HEK293 (cell line): ENCODE results near the gene BCAS3.

Experiments used
- CTCF ChIA-PET: fragments of 350-600 bp; formaldehyde crosslinking; extraction: SDS; loops from one replicate; lab custom pipeline; 2021; ENCODE audit warnings: antibody characterized with exemption; lab: Yijun Ruan, JAX
- POLR2A ChIA-PET: fragments of 300-600 bp; formaldehyde crosslinking; extraction: SDS; loops from one replicate; lab custom pipeline; 2020; ENCODE audit warnings: antibody characterized with exemption, inconsistent platforms; lab: Yijun Ruan, JAX
- H3K27ac ChIP-seq: fragments of 200-500 bp; sonication (Bioruptor generic); 2 replicates; pipeline ENCODE4 v1.5.1; 2014; ENCODE audit warnings: low read depth, low read length, control low read depth, inconsistent platforms; ENCODE audit errors: extremely low read depth
- H3K36me3 ChIP-seq, 2 experiments: fragments of 200-500 bp in 1 of 2; sonication (Bioruptor generic) in 1 of 2; 1 replicate in 1 of 2; 2 replicates in 1 of 2; pipeline ENCODE4 v1.5.1; 2014 to 2017; ENCODE audit warnings: inconsistent platforms in 2 of 2, low read length in 2 of 2; ENCODE audit not compliant: control insufficient read depth in 2 of 2, insufficient read depth in 1 of 2
- H3K4me1 ChIP-seq: fragments of 200-500 bp; sonication (Bioruptor generic); 2 replicates; pipeline ENCODE4 v1.5.1; 2014; ENCODE audit warnings: mild to moderate bottlenecking, low read length, inconsistent platforms; ENCODE audit not compliant: control insufficient read depth, insufficient read depth
- H3K4me3 ChIP-seq: 2 replicates; pipeline ENCODE4 v1.5.1; 2011; ENCODE audit warnings: low read depth, mild to moderate bottlenecking, control low read depth, low read length, moderate library complexity
- H3K9me3 ChIP-seq: fragments of 200-500 bp; sonication (Bioruptor generic); 2 replicates; pipeline ENCODE4 v1.5.1; 2014; ENCODE audit warnings: low read depth, low read length, inconsistent platforms; ENCODE audit not compliant: control insufficient read depth, insufficient read depth
- BCL6B ChIP-seq: fragments of 450-650 bp; formaldehyde crosslinking; IDR thresholded peaks from 2 replicates; pipeline ENCODE4 v1.5.1; 2017; ENCODE audit warnings: missing biosample characterization, missing genetic modification characterization
- INSM2 ChIP-seq: fragments of 450-650 bp; formaldehyde crosslinking; IDR thresholded peaks from 2 replicates; pipeline ENCODE4 v1.5.1; 2016; ENCODE audit warnings: missing biosample characterization, missing genetic modification characterization
- KLF7 ChIP-seq: fragments of 450-650 bp; formaldehyde crosslinking; IDR thresholded peaks from 2 replicates; pipeline ENCODE4 v1.5.1; 2016; ENCODE audit warnings: missing biosample characterization, missing genetic modification characterization, borderline replicate concordance
- MYNN ChIP-seq: fragments of 450-650 bp; formaldehyde crosslinking; IDR thresholded peaks from 2 replicates; pipeline ENCODE4 v1.5.1; 2016; ENCODE audit warnings: missing biosample characterization, missing genetic modification characterization, borderline replicate concordance
- MZF1 ChIP-seq: fragments of 450-650 bp; formaldehyde crosslinking; IDR thresholded peaks from 2 replicates; pipeline ENCODE4 v1.5.1; 2017; ENCODE audit warnings: missing biosample characterization, missing genetic modification characterization, borderline replicate concordance
- PRDM10 ChIP-seq: fragments of 450-650 bp; formaldehyde crosslinking; IDR thresholded peaks from 2 replicates; pipeline ENCODE4 v1.5.1; 2016; ENCODE audit warnings: missing biosample characterization, missing genetic modification characterization
- RBAK ChIP-seq: fragments of 450-650 bp; formaldehyde crosslinking; IDR thresholded peaks from 2 replicates; pipeline ENCODE4 v1.5.1; 2016; ENCODE audit warnings: missing biosample characterization, missing genetic modification characterization
- TRIM28 ChIP-seq: IDR thresholded peaks from 2 replicates; pipeline ENCODE4 v1.6.1; 2011; ENCODE audit warnings: low read length, control low read depth, borderline replicate concordance
- ZBTB48 ChIP-seq: fragments of 450-650 bp; formaldehyde crosslinking; IDR thresholded peaks from 2 replicates; pipeline ENCODE4 v1.5.1; 2016; ENCODE audit warnings: missing biosample characterization, missing genetic modification characterization
- ZFP69B ChIP-seq: fragments of 450-650 bp; formaldehyde crosslinking; IDR thresholded peaks from 2 replicates; pipeline ENCODE4 v1.5.1; 2016; ENCODE audit warnings: missing biosample characterization, missing genetic modification characterization
- ZNF133 ChIP-seq: fragments of 450-650 bp; formaldehyde crosslinking; IDR thresholded peaks from 2 replicates; pipeline ENCODE4 v1.5.1; 2016; ENCODE audit warnings: missing biosample characterization, missing genetic modification characterization
- ZNF174 ChIP-seq: fragments of 450-650 bp; formaldehyde crosslinking; IDR thresholded peaks from 2 replicates; pipeline ENCODE4 v1.5.0; 2017; ENCODE audit warnings: missing biosample characterization, mild to moderate bottlenecking, missing genetic modification characterization
- ZNF366 ChIP-seq: fragments of 450-650 bp; formaldehyde crosslinking; conservative IDR thresholded peaks from 2 replicates; pipeline ENCODE4 v1.5.1; 2016; ENCODE audit warnings: missing biosample characterization, missing genetic modification characterization
- ZNF37A ChIP-seq: fragments of 450-650 bp; IDR thresholded peaks from 2 replicates; pipeline ENCODE4 v1.5.1; 2018; ENCODE audit warnings: missing biosample characterization, missing genetic modification characterization
- ZNF391 ChIP-seq: fragments of 450-650 bp; formaldehyde crosslinking; IDR thresholded peaks from 2 replicates; pipeline ENCODE4 v1.5.1; 2016; ENCODE audit warnings: low read depth, missing biosample characterization, missing genetic modification characterization, borderline replicate concordance
- ZNF398 ChIP-seq: fragments of 450-650 bp; formaldehyde crosslinking; IDR thresholded peaks from 2 replicates; pipeline ENCODE4 v1.5.1; 2017; ENCODE audit warnings: missing biosample characterization, missing genetic modification characterization
- ZNF433 ChIP-seq: fragments of 450-650 bp; formaldehyde crosslinking; IDR thresholded peaks from 2 replicates; pipeline ENCODE4 v1.5.1; 2016; ENCODE audit warnings: missing biosample characterization, missing genetic modification characterization, low read depth
- ZNF544 ChIP-seq: fragments of 450-650 bp; formaldehyde crosslinking; IDR thresholded peaks from 2 replicates; pipeline ENCODE4 v1.5.0; 2017; ENCODE audit warnings: missing biosample characterization, missing genetic modification characterization
- ZNF629 ChIP-seq: fragments of 450-650 bp; formaldehyde crosslinking; IDR thresholded peaks from 2 replicates; pipeline ENCODE4 v1.5.1; 2017; ENCODE audit warnings: missing biosample characterization, missing genetic modification characterization
- ZNF639 ChIP-seq: fragments of 450-650 bp; formaldehyde crosslinking; IDR thresholded peaks from 2 replicates; pipeline ENCODE4 v1.5.1; 2016; ENCODE audit warnings: missing biosample characterization, missing genetic modification characterization
- ZNF664 ChIP-seq: fragments of 450-650 bp; formaldehyde crosslinking; IDR thresholded peaks from 2 replicates; pipeline ENCODE4 v1.5.1; 2016; ENCODE audit warnings: missing biosample characterization, missing genetic modification characterization
- ZXDB ChIP-seq: fragments of 450-650 bp; formaldehyde crosslinking; IDR thresholded peaks from 2 replicates; pipeline ENCODE4 v1.5.1; 2016; ENCODE audit warnings: missing biosample characterization, missing genetic modification characterization

BCAS3 gene

GRCh38 chr17:61251939-61252865, 574.6 kb downstream of the BCAS3 start (continued):
- TF ChIP-seq ZNF133 (tag by site-specific recombination): no peak
- TF ChIP-seq, all 188 proteins: peak for 19

GRCh38 chr17:61253362-61253761, 575.7 kb downstream of the BCAS3 start:
- Histone ChIP-seq H3K9me3 (no peaks in the 10 kb centered on the region), H3K4me1 (peaks cover 48% of the 10 kb centered on the region), H3K4me3 (no peak overlapping the region), H3K27ac (0 out of 2 replicates have a peak overlapping the region, but pooled peaks have one; percentile 2), H3K36me3 (no peaks in the 10 kb centered on the region)
- CTCF ChIA-PET: interaction anchor here (0.6 kb wide), 1 partner anchor 884 kb away, joined by 3 read pairs; no protein-coding TSS in a partner anchor
- no peak for TF ChIP-seq ZNF398
- no peak for TF ChIP-seq PRDM10
- no peak for TF ChIP-seq ZNF629 (tag by site-specific recombination)
- no peak for TF ChIP-seq ZNF174 (tag by site-specific recombination)
- no peak for TF ChIP-seq ZNF37A (tag by site-specific recombination)
- TF ChIP-seq ZNF544 (tag by site-specific recombination): no peak
- no peak for TF ChIP-seq MZF1 (tag by site-specific recombination)
- no peak for TF ChIP-seq MYNN (tag by site-specific recombination)
- TF ChIP-seq RBAK: no peak
- no peak for TF ChIP-seq ZNF639 (tag by site-specific recombination)
- TF ChIP-seq ZNF433 (tag by site-specific recombination): no peak
- no peak for TF ChIP-seq ZXDB
- TF ChIP-seq ZFP69B (tag by site-specific recombination): no peak
- POLR2A ChIA-PET: no interaction called here

GRCh38 chr17:61253937-61254574, 576.4 kb downstream of the BCAS3 start:
- Histone ChIP-seq H3K9me3 (no peaks in the 10 kb centered on the region), H3K4me3 (no peak overlapping the region), H3K27ac (0 out of 2 replicates have a peak overlapping the region, but pooled peaks have one; percentile 2), H3K36me3 (no peaks in the 10 kb centered on the region), H3K4me1 (peaks cover 44% of the 10 kb centered on the region)
- POLR2A ChIA-PET: no interaction called here
- CTCF ChIA-PET: interaction anchor here (0.6 kb wide), 1 partner anchor 104 kb away, joined by 3 read pairs; no protein-coding TSS in a partner anchor
- TF ChIP-seq KLF7 (tag by site-specific recombination) (no peak), INSM2 (no peak), ZNF391 (tag by site-specific recombination) (no peak), ZNF664 (tag by site-specific recombination) (no peak), BCL6B (tag by site-specific recombination) (peak; percentile 68; the same call in 1 of the 2 replicates), ZNF174 (tag by site-specific recombination) (no peak), ZNF366 (tag by site-specific recombination) (no peak), ZBTB48 (tag by site-specific recombination) (no peak), TRIM28 (peak; percentile 57; the same call in 1 of the 2 replicates)
